OCI-LY1 (cell line): ENCODE results near the gene ACVR1B.

Source experiments
- H2AFZ ChIP-seq: fragments of 200-600 bp; sonication (generic), shearing (Covaris generic); 2 replicates; pipeline ENCODE4 v1.6.0; 2014; ENCODE audit warnings: antibody characterized with exemption, mild to moderate bottlenecking, low read length
- H3F3A ChIP-seq: fragments of 200-600 bp; sonication (generic), shearing (Covaris generic); 2 replicates; pipeline ENCODE4 v1.6.0; 2014; ENCODE audit warnings: mild to moderate bottlenecking, antibody characterized with exemption, low read length, moderate library complexity; ENCODE audit not compliant: insufficient read depth
- H3K27ac ChIP-seq: fragments of 200-600 bp; sonication (generic); 2 replicates; pipeline ENCODE4 v1.5.1; 2014; ENCODE audit warnings: low read length, mixed run types, mild to moderate bottlenecking, low read depth; ENCODE audit not compliant: poor library complexity, severe bottlenecking
- H3K27me3 ChIP-seq: fragments of 200-600 bp; sonication (generic); 2 replicates; pipeline ENCODE4 v1.6.0; 2014; ENCODE audit warnings: antibody characterized with exemption, mild to moderate bottlenecking, low read length, moderate library complexity; ENCODE audit not compliant: insufficient read depth
- H3K36me3 ChIP-seq: fragments of 200-600 bp; sonication (generic); 2 replicates; pipeline ENCODE4 v1.6.1; 2014; ENCODE audit warnings: mild to moderate bottlenecking, antibody characterized with exemption, low read length, moderate library complexity, mixed read lengths; ENCODE audit not compliant: insufficient read depth
- H3K4me1 ChIP-seq: fragments of 200-600 bp; sonication (generic); 2 replicates; pipeline ENCODE4 v1.5.1; 2014; ENCODE audit warnings: mild to moderate bottlenecking, low read length, moderate library complexity; ENCODE audit not compliant: insufficient read depth, severe bottlenecking
- H3K4me2 ChIP-seq: fragments of 200-600 bp; sonication (generic), shearing (Covaris generic); 2 replicates; pipeline ENCODE4 v1.6.1; 2014; ENCODE audit warnings: low read length
- H3K4me3 ChIP-seq: fragments of 200-600 bp; sonication (generic); 2 replicates; pipeline ENCODE4 v1.5.1; 2014; ENCODE audit warnings: low read length, low read depth, mild to moderate bottlenecking, mixed read lengths; ENCODE audit not compliant: poor library complexity, severe bottlenecking
- H3K79me2 ChIP-seq: fragments of 200-600 bp; shearing (Covaris generic); 2 replicates; pipeline ENCODE4 v1.6.1; 2016; ENCODE audit warnings: mixed run types, low read length, mixed read lengths; ENCODE audit not compliant: insufficient read depth
- H3K9ac ChIP-seq: fragments of 200-600 bp; sonication (generic), shearing (Covaris generic); 2 replicates; pipeline ENCODE4 v1.6.1; 2014; ENCODE audit warnings: mild to moderate bottlenecking, low read length, mixed read lengths
- H3K9me2 ChIP-seq: fragments of 200-600 bp; sonication (generic), shearing (Covaris generic); 2 replicates; pipeline ENCODE4 v1.6.1; 2014; ENCODE audit warnings: low read depth, mild to moderate bottlenecking, low read length, mixed read lengths
- H3K9me3 ChIP-seq: fragments of 200-600 bp; shearing (Covaris generic); 2 replicates; pipeline ENCODE4 v1.6.1; 2014; ENCODE audit warnings: low read length, mixed read lengths
- H4K20me1 ChIP-seq: fragments of 200-600 bp; sonication (generic), shearing (Covaris generic); 2 replicates; pipeline ENCODE4 v1.6.0; 2016; ENCODE audit warnings: mild to moderate bottlenecking, low read length; ENCODE audit not compliant: insufficient read depth
- EZH2 ChIP-seq: fragments of 200-600 bp; sonication (generic), shearing (Covaris generic); IDR thresholded peaks from 2 replicates; pipeline ENCODE4 v1.8.0; 2017; ENCODE audit warnings: borderline replicate concordance, mixed run types, mild to moderate bottlenecking, antibody characterized with exemption, low read length, moderate library complexity, mixed read lengths
- TF ChIP-seq, protein P1 (sequence below): fragments of 200-600 bp; sonication (generic), shearing (Covaris generic); IDR thresholded peaks from 2 replicates; pipeline ENCODE4 v1.5.1; 2017; ENCODE audit warnings: mild to moderate bottlenecking, antibody characterized with exemption, low read length, moderate library complexity, mixed read lengths

Gene ACVR1B

DNA sequence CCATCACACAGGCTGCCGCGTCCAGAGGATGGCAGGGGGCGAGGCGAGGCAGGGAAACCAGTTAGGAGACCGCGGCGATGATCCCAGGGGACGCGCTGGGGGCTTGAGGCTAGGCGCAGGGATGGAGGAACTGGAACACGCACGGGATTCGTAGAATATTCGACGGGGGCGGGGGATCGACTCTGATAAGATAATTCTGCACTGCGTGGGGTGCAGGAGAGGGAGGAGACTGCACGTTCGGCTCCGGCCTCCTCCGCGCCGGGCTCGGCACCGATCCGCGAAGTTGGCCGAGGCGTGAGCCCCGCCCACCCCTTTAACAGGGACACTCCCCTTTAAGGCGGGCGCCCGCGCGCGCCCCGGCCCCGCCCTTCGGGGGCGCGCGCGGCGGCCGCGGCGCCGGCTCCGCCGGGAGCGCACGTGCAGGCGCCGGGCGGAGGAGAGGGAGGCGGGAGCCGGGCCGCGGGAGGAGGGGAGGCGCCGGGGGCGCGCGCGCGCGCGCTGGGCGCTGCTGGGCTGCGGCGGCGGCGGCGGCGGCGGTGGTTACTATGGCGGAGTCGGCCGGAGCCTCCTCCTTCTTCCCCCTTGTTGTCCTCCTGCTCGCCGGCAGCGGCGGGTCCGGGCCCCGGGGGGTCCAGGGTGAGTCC lies at the start of gene ACVR1B:
ACVR1B (plus strand) TSS at position 501 of the 644 bp plus-strand sequence; CDS start at position 546, 45 bp downstream.
- TF ChIP-seq, protein P1, sequence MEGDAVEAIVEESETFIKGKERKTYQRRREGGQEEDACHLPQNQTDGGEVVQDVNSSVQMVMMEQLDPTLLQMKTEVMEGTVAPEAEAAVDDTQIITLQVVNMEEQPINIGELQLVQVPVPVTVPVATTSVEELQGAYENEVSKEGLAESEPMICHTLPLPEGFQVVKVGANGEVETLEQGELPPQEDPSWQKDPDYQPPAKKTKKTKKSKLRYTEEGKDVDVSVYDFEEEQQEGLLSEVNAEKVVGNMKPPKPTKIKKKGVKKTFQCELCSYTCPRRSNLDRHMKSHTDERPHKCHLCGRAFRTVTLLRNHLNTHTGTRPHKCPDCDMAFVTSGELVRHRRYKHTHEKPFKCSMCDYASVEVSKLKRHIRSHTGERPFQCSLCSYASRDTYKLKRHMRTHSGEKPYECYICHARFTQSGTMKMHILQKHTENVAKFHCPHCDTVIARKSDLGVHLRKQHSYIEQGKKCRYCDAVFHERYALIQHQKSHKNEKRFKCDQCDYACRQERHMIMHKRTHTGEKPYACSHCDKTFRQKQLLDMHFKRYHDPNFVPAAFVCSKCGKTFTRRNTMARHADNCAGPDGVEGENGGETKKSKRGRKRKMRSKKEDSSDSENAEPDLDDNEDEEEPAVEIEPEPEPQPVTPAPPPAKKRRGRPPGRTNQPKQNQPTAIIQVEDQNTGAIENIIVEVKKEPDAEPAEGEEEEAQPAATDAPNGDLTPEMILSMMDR = no peak
- no peak for TF ChIP-seq EZH2
- H3K9ac ChIP-seq = peak within 1 kb of the TSS; percentile 92
- H3K27me3 ChIP-seq = no peaks in the 10 kb centered on the region
- peak within 1 kb of the TSS; percentile 79 for H3K4me3 ChIP-seq
- H3K9me2 ChIP-seq = no peaks in the 10 kb centered on the region
- H3K4me1 ChIP-seq = peaks cover 21% of the 10 kb centered on the region
- no peaks in the 10 kb centered on the region for H3K79me2 ChIP-seq
- no peaks in the 10 kb centered on the region for H4K20me1 ChIP-seq
- H3K36me3 ChIP-seq = no peaks in the 10 kb centered on the region
- H3K9me3 ChIP-seq = no peaks in the 10 kb centered on the region
- peak within 1 kb of the TSS; percentile 57 for H2AFZ ChIP-seq
- H3K27ac ChIP-seq = no peak within 1 kb of the TSS
- no peaks in the 10 kb centered on the region for H3F3A ChIP-seq
- peak within 1 kb of the TSS; percentile 88 for H3K4me2 ChIP-seq

DNA sequence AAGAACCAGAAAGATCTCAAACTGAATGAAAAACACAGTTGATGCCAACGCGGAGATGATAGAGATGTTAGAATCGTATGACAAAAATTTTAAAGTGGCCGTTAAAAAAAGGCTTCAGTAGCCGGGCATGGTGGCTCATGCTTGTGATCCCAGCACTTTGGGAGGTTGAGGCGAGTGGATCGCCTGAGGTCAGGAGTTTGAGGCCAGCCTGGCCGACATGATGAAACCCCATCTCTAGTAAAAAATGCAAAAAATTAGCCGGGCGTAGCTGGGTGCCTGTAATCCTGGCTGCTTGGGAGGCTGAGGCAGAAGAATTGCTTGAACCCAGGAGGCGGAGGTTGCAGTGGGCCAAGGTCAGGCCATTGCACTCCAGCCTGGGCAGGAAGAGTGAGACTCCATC lies 49.6 kb upstream of the ACVR1B start:
- Histone ChIP-seq H3K9me2 (no peaks in the 10 kb centered on the region), H3K36me3 (no peaks in the 10 kb centered on the region), H2AFZ (no peak overlapping the region), H3K9ac (no peak overlapping the region), H3K79me2 (no peaks in the 10 kb centered on the region), H3K27ac (no peak overlapping the region), H4K20me1 (no peaks in the 10 kb centered on the region), H3K4me1 (no peaks in the 10 kb centered on the region), H3K4me2 (no peak overlapping the region), H3K9me3 (no peaks in the 10 kb centered on the region), H3F3A (no peaks in the 10 kb centered on the region), H3K27me3 (no peaks in the 10 kb centered on the region; the same call in 1 of the 2 replicates), H3K4me3 (no peak overlapping the region)
- TF ChIP-seq, protein P1 = no peak
- no peak for TF ChIP-seq EZH2

DNA sequence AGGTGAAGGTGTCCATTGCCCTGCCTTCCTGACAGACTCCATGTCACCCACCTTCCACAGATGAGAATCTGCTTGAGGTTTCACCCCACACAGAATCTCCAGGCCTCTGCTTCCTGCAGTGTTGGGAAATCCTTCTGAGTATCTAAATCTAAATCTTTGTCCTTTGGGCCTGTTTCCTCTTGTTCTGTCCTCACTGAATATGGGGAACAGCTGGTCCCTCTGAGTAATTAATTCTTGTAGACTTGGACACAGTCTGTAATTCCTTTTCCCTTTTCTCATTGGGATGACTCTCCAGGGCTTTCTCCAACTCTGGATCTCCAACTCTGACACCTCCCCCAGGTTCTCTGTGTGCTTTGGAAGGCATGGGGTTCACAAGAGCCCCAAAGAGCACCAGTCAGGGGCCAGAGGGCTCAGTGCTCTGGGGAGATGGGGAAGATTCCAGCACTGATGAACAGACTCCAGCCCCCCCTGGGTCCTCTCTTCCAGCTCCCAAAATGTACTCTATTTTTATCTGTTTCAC lies 46.5 kb upstream of the ACVR1B start:
- no peak for TF ChIP-seq EZH2
- TF ChIP-seq, protein P1 = no peak
- Histone ChIP-seq H3K27me3 (peaks cover 4% of the 10 kb centered on the region; the same call in 1 of the 2 replicates), H2AFZ (no peak overlapping the region), H3K4me2 (no peak overlapping the region), H4K20me1 (no peaks in the 10 kb centered on the region), H3K9me3 (no peaks in the 10 kb centered on the region), H3F3A (no peaks in the 10 kb centered on the region), H3K4me3 (no peak overlapping the region), H3K9ac (no peak overlapping the region), H3K79me2 (no peaks in the 10 kb centered on the region), H3K9me2 (no peaks in the 10 kb centered on the region), H3K27ac (no peak overlapping the region), H3K4me1 (no peaks in the 10 kb centered on the region), H3K36me3 (no peaks in the 10 kb centered on the region)
